Transverse colon (tissue), 4 donors: ENCODE data around the gene PLSCR2. TPM values are rescaled to one million over a fixed set of nuclear protein-coding genes. Genes with fewer than 3 reads are reported as not detected.

Source experiments
- DNase-seq: peaks from one replicate; pipeline ENCODE4 v3.0.0-alpha.2; 2019
- H3K27ac ChIP-seq, 4 donors: fragments of 200-600 bp; sonication (generic); 2 replicates each; pipeline ENCODE4 v1.5.1; 2016 to 2018; ENCODE audit warnings: inconsistent platforms in 4 of 4
- H3K27me3 ChIP-seq: fragments of 200-600 bp; sonication (generic); 2 replicates; pipeline ENCODE4 v1.5.1; 2017; ENCODE audit warnings: inconsistent platforms
- H3K36me3 ChIP-seq, 4 donors: fragments of 200-600 bp; sonication (generic); 2 replicates each; pipeline ENCODE4 v1.5.1; 2017 to 2019; ENCODE audit warnings: inconsistent platforms in 4 of 4
- H3K4me1 ChIP-seq, 4 donors: fragments of 200-600 bp; sonication (generic); 2 replicates each; pipeline ENCODE4 v1.5.1; 2017 to 2020; ENCODE audit warnings: inconsistent platforms in 4 of 4
- H3K4me3 ChIP-seq, 4 donors: fragments of 200-600 bp; sonication (generic); 1 replicate in 1 of 4; 2 replicates in 3 of 4; pipeline versions ENCODE4 v1.5.1 to v1.6.1; 2017 to 2019; ENCODE audit warnings: inconsistent platforms in 4 of 4
- H3K9me3 ChIP-seq, 2 donors: fragments of 200-600 bp; sonication (generic); 2 replicates each; pipeline ENCODE4 v1.5.1; 2017 to 2019; ENCODE audit warnings: inconsistent platforms in 2 of 2
- CTCF ChIP-seq, 5 experiments: fragments of 200-600 bp in 3 of 5; fragments of 450-650 bp in 2 of 5; sonication (generic) in 3 of 5; IDR thresholded peaks; 1 replicate in 2 of 5; 2 replicates in 3 of 5; pipeline ENCODE4 v1.5.1; 2016 to 2017; ENCODE audit warnings: antibody characterized with exemption in 5 of 5, inconsistent platforms in 3 of 5, mild to moderate bottlenecking in 2 of 5, moderate library complexity in 1 of 5
- EP300 ChIP-seq: sonication (generic); formaldehyde crosslinking; IDR thresholded peaks from one replicate; pipeline ENCODE4 v1.6.1; 2017; ENCODE audit warnings: antibody characterized with exemption, low read depth
- POLR2A ChIP-seq: fragments of 450-650 bp; IDR thresholded peaks from one replicate; pipeline ENCODE4 v1.6.1; 2016; ENCODE audit warnings: antibody characterized with exemption, mild to moderate bottlenecking, moderate library complexity
- POLR2AphosphoS5 ChIP-seq, 3 donors: sonication (generic); formaldehyde crosslinking; IDR thresholded peaks; one replicate each; pipeline ENCODE4 v1.6.1; 2016; ENCODE audit warnings: antibody characterized with exemption in 3 of 3
- whole genome bisulfite sequencing, 2 donors: methylation state at CpG; one replicate each; pipeline ENCODE4 v1.1.5; 2018; ENCODE audit warnings: low coverage in 1 of 2; 5-methylcytosine and 5-hydroxymethylcytosine counted together
- in situ Hi-C, 4 donors: fragments of 200-750 bp; cut with MboI; loops; one replicate each; pipeline versions ENCODE4 v1.15.0 to v1.15.1; 2017; ENCODE audit warnings: low sequenced_read_pairs in 3 of 4, low pct_ligation_motif_present in 1 of 4, low pct_unique_long_range_greater_than_20kb in 1 of 4
- intact Hi-C: fragments of 100-400 bp; cut with DNase I; formaldehyde crosslinking; loops from one replicate; pipeline ENCODE4 v1.15.1; 2023; ENCODE audit warnings: low total_unique reads
- total RNA-seq, 4 donors: library from RNA; depleted of rRNA; stranded (reverse); fragments of >200 nt; gene quantifications; one replicate each; pipeline ENCODE4 v1.1.0, GENCODE V29; 2016

Gene PLSCR2
- 1 to 10 TPM in 2 of 4 donors, not detected in 2; 1.3 to 2.9 TPM for total RNA-seq

DNA sequence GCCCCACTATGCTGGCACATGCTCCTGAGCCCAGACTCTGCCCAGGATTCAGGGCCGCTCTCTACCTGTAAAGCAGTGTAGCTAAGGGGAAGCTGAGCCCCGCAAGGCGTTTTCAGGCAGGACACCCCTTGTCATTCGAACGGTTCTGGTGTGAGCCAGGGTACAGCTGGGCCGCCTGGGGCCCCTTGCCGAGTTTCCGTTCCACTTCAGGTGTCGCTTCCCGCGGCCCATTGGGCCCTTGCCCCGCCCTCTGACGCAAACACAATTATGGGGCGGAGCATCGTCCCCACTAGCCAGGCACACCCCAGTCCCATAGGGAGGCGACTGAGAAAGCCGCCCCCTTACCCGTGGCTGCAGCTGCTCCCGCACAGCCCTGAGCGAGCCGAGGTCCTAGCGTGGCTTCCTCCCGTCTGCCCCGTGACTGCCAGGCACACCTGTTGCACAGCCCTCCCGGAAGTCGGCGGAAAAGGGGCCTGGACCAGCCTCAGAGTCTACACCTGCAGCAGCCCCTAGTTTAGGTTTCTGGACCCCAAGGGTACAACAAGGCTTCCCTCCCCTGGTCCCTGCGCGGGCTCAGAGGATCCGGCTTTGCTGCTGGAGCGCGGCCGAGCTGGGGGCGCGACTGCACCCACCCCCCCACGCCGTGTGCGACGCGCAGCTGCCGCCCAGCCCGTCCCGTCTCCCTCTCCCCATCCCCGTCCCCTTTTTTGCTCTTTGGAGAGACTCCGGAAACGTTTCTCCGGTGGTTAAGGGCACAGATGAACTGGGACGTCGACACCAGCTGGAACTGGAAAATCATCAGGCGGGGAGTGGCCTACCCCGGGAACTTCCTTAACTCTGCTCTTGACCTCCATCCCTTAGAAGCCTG is at the start of gene PLSCR2:
Gene PLSCR2, minus strand, starts transcription at position 412 of the 868 bp plus-strand sequence. CDS start 9,657 bp downstream, outside the sequence.
- no peaks in the 10 kb centered on the region for H3K27me3 ChIP-seq
- no peaks in the 10 kb centered on the region for H3K9me3 ChIP-seq
- 3 to 24% methylated on average over 5 to 51 of the region's 51 CpGs for WGBS, 2 donors
- H3K36me3 ChIP-seq, result no peaks in the 10 kb centered on the region
- TF ChIP-seq CTCF (IDR thresholded peaks at IDR 0.05), result no peak
- no peak for TF ChIP-seq EP300
- TF ChIP-seq POLR2A, result peak; percentile 53
- peak in 2 of 3 donors; percentile 45 to 70 for TF ChIP-seq POLR2AphosphoS5 (IDR thresholded peaks at IDR 0.05)
- in situ Hi-C loops (no loop called here), intact Hi-C loops (no loop called here)
- H3K4me3 ChIP-seq, result peak within 1 kb of the TSS; percentile 39 to 66 (median 46)
- H3K4me1 ChIP-seq, result peaks cover 0 to 18% (median 5%) of the 10 kb centered on the region in 4 donors
- DNase-seq, result peak; percentile 83
- peak within 1 kb of the TSS; percentile 57 to 85 (median 82) for H3K27ac ChIP-seq

GRCh38 chr3:146517684-146518435 is 48.5 kb upstream of the PLSCR2 start:
- Histone ChIP-seq H3K36me3 (peaks cover 0 to 29% (median 13%) of the 10 kb centered on the region in 4 donors), H3K4me1 (peaks cover 0 to 48% (median 12%) of the 10 kb centered on the region in 4 donors), H3K27me3 (no peaks in the 10 kb centered on the region), H3K27ac (peak overlapping the region; percentile 53 to 79 (median 61)), H3K4me3 (no peak overlapping the region), H3K9me3 (no peaks in the 10 kb centered on the region)
- DNase-seq, result no peak
- 44 to 48% methylated on average over 4 of the region's 4 CpGs for WGBS, 2 donors
- no peak for TF ChIP-seq EP300
- TF ChIP-seq CTCF (IDR thresholded peaks at IDR 0.05), result no peak
- TF ChIP-seq POLR2AphosphoS5 (IDR thresholded peaks at IDR 0.05), result peak in 2 of 3 donors; percentile 56 to 66
- TF ChIP-seq POLR2A, result no peak
- in situ Hi-C loops, result no loop called here
- intact Hi-C loops, result no loop called here

- DNase-seq, result no peak
- no peak for TF ChIP-seq POLR2A
- TF ChIP-seq POLR2AphosphoS5 (IDR thresholded peaks at IDR 0.05), result no peak
- no peak for TF ChIP-seq EP300
- no peak for TF ChIP-seq CTCF (IDR thresholded peaks at IDR 0.05)
- no peaks in the 10 kb centered on the region for H3K9me3 ChIP-seq
- WGBS, 2 donors, result 83 to 89% methylated on average over 1 to 2 of the region's 2 CpGs
- intact Hi-C loops, result no loop called here
- no peak overlapping the region for H3K4me3 ChIP-seq
- H3K4me1 ChIP-seq, result peaks cover 0 to 57% (median 21%) of the 10 kb centered on the region in 4 donors
- peaks cover 0 to 22% (median 10%) of the 10 kb centered on the region in 4 donors for H3K36me3 ChIP-seq
- in situ Hi-C loops, result no loop called here
- H3K27me3 ChIP-seq, result no peaks in the 10 kb centered on the region
- H3K27ac ChIP-seq, result peak overlapping the region in 2 of 4 donors; percentile 79 to 81
These were observed 44.2 kb upstream of the PLSCR2 start for GRCh38 chr3:146513386-146514051.
